Stomach (tissue), 4 donors: Measurements from ENCODE around the gene CNOT3.

Experiments used
- POLR2A ChIP-seq, 4 donors: fragments of 450-650 bp; IDR thresholded peaks; one replicate each; pipeline ENCODE4 v1.6.1; 2016; ENCODE audit warnings: antibody characterized with exemption in 4 of 4, control low read depth in 2 of 4, mild to moderate bottlenecking in 1 of 4, moderate library complexity in 1 of 4
- TF ChIP-seq, protein P1 (sequence below), 7 experiments: fragments of 450-650 bp in 4 of 7; fragments of 200-600 bp in 3 of 7; sonication (generic) in 3 of 7; IDR thresholded peaks; one replicate each; pipeline ENCODE4 v1.5.1; 2016 to 2019; ENCODE audit warnings: antibody characterized with exemption in 7 of 7, control low read depth in 2 of 7, mild to moderate bottlenecking in 1 of 7

DNA sequence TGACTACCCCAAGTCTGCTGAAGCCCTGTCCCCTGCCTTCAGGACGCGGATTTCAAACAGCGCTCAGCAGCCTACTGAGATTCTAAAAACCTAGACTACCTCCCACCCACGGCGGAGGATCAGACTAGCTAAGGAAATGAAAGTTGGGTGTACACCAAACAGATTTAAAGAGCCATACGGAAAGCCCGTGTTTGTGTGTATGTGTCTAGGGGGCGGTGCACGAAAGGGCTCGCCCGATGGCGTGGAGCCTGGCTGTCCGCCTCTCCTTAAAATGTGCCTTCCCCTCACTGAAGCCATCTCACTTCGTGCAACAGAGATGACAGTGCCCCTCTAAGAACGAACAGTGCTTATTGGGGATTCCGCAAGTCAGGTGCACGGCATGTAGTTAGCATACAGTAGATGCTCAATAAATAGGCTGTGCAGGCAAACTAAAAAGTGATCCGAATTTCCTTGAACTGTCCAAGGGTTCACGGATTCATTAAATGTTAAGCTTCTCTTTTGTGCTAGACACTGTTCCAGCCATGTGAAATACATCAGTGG is 21.3 kb downstream of the CNOT3 start:
- TF ChIP-seq POLR2A (IDR thresholded peaks at IDR 0.05), result no peak
- TF ChIP-seq, protein P1, sequence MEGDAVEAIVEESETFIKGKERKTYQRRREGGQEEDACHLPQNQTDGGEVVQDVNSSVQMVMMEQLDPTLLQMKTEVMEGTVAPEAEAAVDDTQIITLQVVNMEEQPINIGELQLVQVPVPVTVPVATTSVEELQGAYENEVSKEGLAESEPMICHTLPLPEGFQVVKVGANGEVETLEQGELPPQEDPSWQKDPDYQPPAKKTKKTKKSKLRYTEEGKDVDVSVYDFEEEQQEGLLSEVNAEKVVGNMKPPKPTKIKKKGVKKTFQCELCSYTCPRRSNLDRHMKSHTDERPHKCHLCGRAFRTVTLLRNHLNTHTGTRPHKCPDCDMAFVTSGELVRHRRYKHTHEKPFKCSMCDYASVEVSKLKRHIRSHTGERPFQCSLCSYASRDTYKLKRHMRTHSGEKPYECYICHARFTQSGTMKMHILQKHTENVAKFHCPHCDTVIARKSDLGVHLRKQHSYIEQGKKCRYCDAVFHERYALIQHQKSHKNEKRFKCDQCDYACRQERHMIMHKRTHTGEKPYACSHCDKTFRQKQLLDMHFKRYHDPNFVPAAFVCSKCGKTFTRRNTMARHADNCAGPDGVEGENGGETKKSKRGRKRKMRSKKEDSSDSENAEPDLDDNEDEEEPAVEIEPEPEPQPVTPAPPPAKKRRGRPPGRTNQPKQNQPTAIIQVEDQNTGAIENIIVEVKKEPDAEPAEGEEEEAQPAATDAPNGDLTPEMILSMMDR (IDR thresholded peaks at IDR 0.05), result no peak
